GM19193 (cell line): ENCODE data around the gene ATXN10.

ENCODE experiments used
- POLR2A ChIP-seq: IDR thresholded peaks from 4 replicates; pipeline ENCODE4 v1.6.1; 2011; ENCODE audit not compliant: insufficient read depth, insufficient read length; ENCODE audit errors: extremely low read depth

ATXN10 gene

DNA sequence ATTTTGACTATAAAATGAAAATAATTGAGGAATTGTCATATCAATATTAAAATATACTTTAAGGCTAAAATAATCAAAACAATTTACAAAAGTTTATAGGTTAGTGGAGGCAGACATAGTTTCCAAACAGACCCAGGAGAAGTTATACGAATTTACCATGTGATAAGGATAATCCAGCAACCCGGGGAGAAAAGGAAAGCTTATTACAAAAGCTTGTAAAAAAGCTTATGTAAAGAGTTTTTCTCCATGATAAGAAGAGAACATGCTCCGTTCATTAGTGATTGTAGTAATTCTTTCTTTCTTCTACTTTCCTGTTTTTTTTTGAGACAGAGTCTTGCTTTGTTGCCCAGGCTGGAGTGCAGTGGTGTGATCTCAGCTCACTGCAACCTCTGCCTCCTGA lies 79.0 kb downstream of the ATXN10 start:
- no peak for TF ChIP-seq POLR2A

GRCh38 chr22:45752036-45752435 lies 80.4 kb downstream of the ATXN10 start:
- no peak for TF ChIP-seq POLR2A

DNA sequence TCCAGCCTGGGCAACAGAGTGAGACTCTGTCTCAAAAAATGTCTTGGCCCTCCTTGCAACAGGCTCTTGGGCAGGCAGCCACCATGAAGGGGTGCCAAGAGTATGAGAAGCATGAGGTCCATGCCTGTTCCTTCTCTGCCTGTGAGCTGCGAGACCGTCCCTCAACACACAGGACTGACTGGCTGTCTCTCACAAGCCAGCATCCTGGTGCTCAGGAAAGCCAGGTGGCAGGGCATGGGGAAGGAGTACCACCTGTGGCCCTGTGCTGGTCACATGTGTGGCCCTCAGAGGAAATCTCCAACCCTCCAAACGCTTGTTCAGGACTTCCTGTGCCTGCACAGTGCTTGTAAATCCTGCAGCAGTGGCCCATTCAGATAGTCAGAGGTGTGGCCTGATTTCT lies 83.2 kb downstream of the ATXN10 start:
- TF ChIP-seq POLR2A = no peak

DNA sequence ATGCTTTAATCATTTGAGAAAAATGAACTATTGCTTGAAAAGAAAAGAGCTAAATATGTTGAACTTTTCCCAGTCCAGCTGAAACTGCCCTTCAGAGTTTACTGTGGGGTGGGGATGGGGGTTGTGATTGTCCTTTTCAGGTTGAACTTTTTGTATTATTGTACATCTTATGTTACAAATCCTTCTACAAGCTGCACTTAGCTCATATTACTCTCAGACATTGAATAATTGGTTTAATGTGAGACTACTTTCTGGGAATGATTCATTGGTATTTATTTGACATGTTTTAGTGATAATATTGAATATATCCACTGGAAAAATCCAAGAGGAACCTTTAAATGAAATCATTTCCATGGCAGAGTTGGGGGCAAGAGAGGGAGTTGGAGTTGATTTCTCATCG lies 84.9 kb downstream of the ATXN10 start:
- no peak for TF ChIP-seq POLR2A

GRCh38 chr22:45757068-45757467 lies 85.4 kb downstream of the ATXN10 start:
- TF ChIP-seq POLR2A = no peak

DNA sequence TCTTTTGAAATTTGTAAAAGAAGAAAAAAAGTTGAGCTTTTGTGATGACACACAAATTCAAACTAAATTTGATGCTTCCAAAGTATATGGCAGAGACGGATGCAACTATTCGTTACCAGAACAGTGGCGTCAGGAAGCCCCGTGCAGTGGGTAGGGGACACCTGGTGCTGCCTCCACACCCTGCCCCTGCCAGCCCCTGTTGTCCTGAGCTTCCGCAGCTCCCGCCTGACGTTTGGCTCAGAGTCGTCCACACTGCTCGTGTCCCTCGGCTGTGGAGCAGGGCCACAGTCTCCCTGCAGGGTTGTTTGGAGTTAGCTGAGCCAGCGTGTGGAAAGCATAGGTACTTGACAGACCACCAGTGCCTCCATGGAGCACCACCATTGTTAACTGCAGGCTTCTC lies 86.3 kb downstream of the ATXN10 start:
- TF ChIP-seq POLR2A = no peak

DNA sequence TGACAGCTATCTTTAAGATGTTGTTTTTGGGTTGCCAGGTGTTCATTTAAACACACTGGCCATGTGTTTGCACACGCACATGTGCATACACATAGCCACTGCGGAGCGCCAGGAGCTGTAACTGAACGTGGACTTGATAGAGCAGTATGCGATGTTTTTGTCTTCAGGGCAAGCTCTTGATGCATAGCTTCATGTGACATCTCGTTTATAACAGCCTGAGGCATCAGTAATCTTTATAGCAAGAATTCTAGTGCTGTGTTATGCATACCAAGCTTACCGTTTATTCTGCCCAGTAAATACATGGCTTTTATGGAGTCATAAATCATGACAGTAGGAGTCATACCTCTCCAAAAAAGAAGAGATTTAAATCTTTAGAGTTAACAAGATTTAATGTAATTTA lies 87.0 kb downstream of the ATXN10 start:
- no peak for TF ChIP-seq POLR2A

- TF ChIP-seq POLR2A = no peak
Measured at GRCh38 chr22:45760682-45761081, 89.0 kb downstream of the ATXN10 start.

- no peak for TF ChIP-seq POLR2A
Measured at GRCh38 chr22:45762545-45763235, 91.1 kb downstream of the ATXN10 start.

DNA sequence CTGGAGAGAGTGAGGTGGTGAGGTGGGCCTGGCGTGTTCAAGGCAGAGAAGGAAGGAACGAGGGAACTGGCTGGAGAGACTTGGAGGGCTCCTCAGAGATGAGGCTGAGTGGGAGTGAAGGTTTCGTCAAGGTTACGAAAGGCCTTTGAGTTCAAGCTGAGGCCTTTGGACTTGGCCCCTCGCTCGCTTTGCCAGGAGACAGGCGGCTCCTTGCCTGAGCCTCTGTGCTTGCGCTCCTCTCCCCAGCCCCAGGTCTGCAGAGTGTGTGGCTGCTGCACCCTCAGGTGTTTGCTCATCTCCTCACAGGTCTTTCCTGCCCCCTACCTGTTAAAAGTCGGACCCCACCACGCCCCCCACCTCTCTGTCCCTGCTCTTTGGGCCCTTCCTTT lies 91.6 kb downstream of the ATXN10 start:
- no peak for TF ChIP-seq POLR2A

DNA sequence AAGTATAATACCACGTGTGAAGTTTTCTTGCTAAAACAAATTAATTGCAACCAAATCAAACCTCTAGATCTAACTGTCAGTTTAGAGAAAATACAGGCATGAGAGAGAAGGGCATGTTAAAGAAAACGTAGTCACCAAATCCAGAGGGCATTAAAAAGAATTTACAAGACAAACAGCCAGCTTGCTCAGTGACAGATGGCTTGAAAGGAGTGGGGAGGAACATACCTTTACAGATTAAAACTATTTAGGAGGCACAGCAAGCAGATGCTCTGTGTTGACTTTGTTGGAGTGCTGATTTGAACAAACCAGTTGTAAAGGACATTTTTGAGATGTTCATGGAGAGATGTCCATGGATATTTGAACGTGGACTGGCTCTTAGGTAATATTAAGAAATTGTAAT lies 96.9 kb downstream of the ATXN10 start:
- no peak for TF ChIP-seq POLR2A

- TF ChIP-seq POLR2A = no peak
Measured at GRCh38 chr22:45769569-45770210, 98.1 kb downstream of the ATXN10 start.

- no peak for TF ChIP-seq POLR2A
Measured at GRCh38 chr22:45770506-45770905, 98.9 kb downstream of the ATXN10 start.

GRCh38 chr22:45771057-45771456 lies 99.4 kb downstream of the ATXN10 start:
- no peak for TF ChIP-seq POLR2A

- no peak for TF ChIP-seq POLR2A
Measured at GRCh38 chr22:45771711-45772110, 100.1 kb downstream of the ATXN10 start.

- TF ChIP-seq POLR2A = no peak
Measured at GRCh38 chr22:45772743-45773142, 101.1 kb downstream of the ATXN10 start.
